Psoas muscle (tissue), 8 donors: ENCODE measurements around the gene LRRC28. TPM values are rescaled to one million over a fixed set of nuclear protein-coding genes. Genes with fewer than 3 reads are reported as not detected.
A peak's percentile ranks its signal among the peaks of the same experiment; 100 is the strongest.

Source experiments
- ATAC-seq, 4 donors: fragments of 200-7000 bp; cut with Tn5 transposase; one replicate each; pipeline ENCODE4 v1.9.1; 2020; ENCODE audit warnings: moderate library complexity in 3 of 4, mild to moderate bottlenecking in 2 of 4
- DNase-seq, 2 donors: peaks; one replicate each; pipeline ENCODE4 v3.0.0-alpha.2; 2020
- H3K27ac ChIP-seq: fragments of 200-600 bp; one replicate; pipeline ENCODE4 v1.8.0; 2022
- H3K27me3 ChIP-seq, 3 donors: fragments of 200-600 bp in 1 of 3; one replicate each; pipeline versions ENCODE4 v1.6.1 to v1.8.0; 2013 to 2022; ENCODE audit warnings: low read length in 2 of 3, mild to moderate bottlenecking in 2 of 3, moderate library complexity in 1 of 3; ENCODE audit not compliant: insufficient read depth in 3 of 3
- H3K36me3 ChIP-seq, 2 donors: fragments of 200-600 bp in 1 of 2; one replicate each; pipeline versions ENCODE4 v1.6.1 to v1.8.0; 2013 to 2022; ENCODE audit warnings: low read depth in 1 of 2, mild to moderate bottlenecking in 1 of 2, moderate library complexity in 1 of 2; ENCODE audit not compliant: insufficient read depth in 1 of 2
- H3K4me1 ChIP-seq: fragments of 200-600 bp; one replicate; pipeline ENCODE4 v1.8.0; 2022
- H3K4me3 ChIP-seq: fragments of 200-600 bp; one replicate; pipeline ENCODE4 v1.8.0; 2022; ENCODE audit warnings: mild to moderate bottlenecking
- H3K9me3 ChIP-seq: fragments of 200-600 bp; one replicate; pipeline ENCODE4 v1.8.0; 2022
- CTCF ChIP-seq: fragments of 200-600 bp; IDR thresholded peaks from one replicate; pipeline ENCODE4 v1.8.0; 2022; ENCODE audit warnings: antibody characterized with exemption
- WGBS, 3 donors: extraction: QIAGEN DNeasy Blood & Tissue Kit; methylation state at CpG; one replicate each; pipeline versions ENCODE4 v1.1.6 to v1.1.7; 2013; 5-methylcytosine and 5-hydroxymethylcytosine counted together
- intact Hi-C, 2 donors: fragments of 100-400 bp; cut with DNase I; formaldehyde crosslinking; loops; one replicate each; pipeline versions ENCODE4 v1.11.0 to v1.14.2; 2022
- polyA plus RNA-seq, 3 donors: library from polyadenylated mRNA; stranded (reverse); fragments of 200-250 nt; gene quantifications; one replicate each; pipeline ENCODE4 v1.2.3, GENCODE V29; 2013
- total RNA-seq, 4 donors: library from RNA; stranded (reverse); fragmentation: NEBNext Ultra II Directional in 2 of 4; extraction: Animal tissue kit (Norgen Biotek cat#: 25700) in 2 of 4; gene quantifications; one replicate each; pipeline versions ENCODE4 v1.2.1 to v1.2.4, GENCODE V29; 2021 to 2023
- donor health status: healthy with polysubstance abuse.
- donor health status: DM: no; HTN: no; CAD: no; lungs with moderate emphysema.
- donor health status: Bipolar disorder and iron deficiency.
- donor health status: healthy.
- donor health status: DM: yes; HTN: yes; CAD: no.
- donor health status: DM: no; HTN: no; CAD: no.
- donor health status: DM: no; HTN: no; CAD: no.
- donor health status: DM: yes; HTN: yes; CAD: no.

The LRRC28 gene
- total and polyA plus RNA-seq, 7 donors: 8.4 to 31.2 (median 21.0) TPM

GRCh38 chr15:99425657-99426301 is 174.5 kb downstream of the LRRC28 start:
- ATAC-seq: peak; percentile 29 to 59 (median 54)

GRCh38 chr15:99426431-99427105 is 175.3 kb downstream of the LRRC28 start:
- intact Hi-C loops: no loop called here
- no peaks in the 10 kb centered on the region for H3K27me3 ChIP-seq
- no peaks in the 10 kb centered on the region for H3K36me3 ChIP-seq
- ATAC-seq (no peak), DNase-seq (peak in 1 of 2 donors; percentile 41)
- TF ChIP-seq CTCF: no peak
- 87 to 90% (median 88%) methylated on average over 26 of the region's 26 CpGs for WGBS, 3 donors
- no peaks in the 10 kb centered on the region for H3K9me3 ChIP-seq
- peaks cover 18% of the 10 kb centered on the region for H3K4me1 ChIP-seq
- no peak overlapping the region for H3K4me3 ChIP-seq
- peak overlapping the region; percentile 76 for H3K27ac ChIP-seq

More at GRCh38 chr15:99425657-99426301, 174.5 kb downstream of the LRRC28 start:
- Histone ChIP-seq H3K27ac (peak overlapping the region; percentile 76), H3K27me3 (no peaks in the 10 kb centered on the region), H3K4me3 (no peak overlapping the region), H3K9me3 (no peaks in the 10 kb centered on the region), H3K4me1 (peaks cover 18% of the 10 kb centered on the region), H3K36me3 (no peaks in the 10 kb centered on the region)
- no peak for TF ChIP-seq CTCF
- 55 to 63% (median 57%) methylated on average over 18 to 19 of the region's 19 CpGs for WGBS, 3 donors
- DNase-seq: peak in 1 of 2 donors; percentile 58
- intact Hi-C loops: no loop called here

- H3K4me1 ChIP-seq: peaks cover 18% of the 10 kb centered on the region
- H3K27me3 ChIP-seq: no peaks in the 10 kb centered on the region
- H3K36me3 ChIP-seq: no peaks in the 10 kb centered on the region
- 88 to 91% (median 90%) methylated on average over 8 of the region's 8 CpGs for WGBS, 3 donors
- H3K4me3 ChIP-seq: no peak overlapping the region
- TF ChIP-seq CTCF: no peak
- no peaks in the 10 kb centered on the region for H3K9me3 ChIP-seq
- intact Hi-C loops: no loop called here
- no peak overlapping the region for H3K27ac ChIP-seq
- ATAC-seq (no peak), DNase-seq (peak in 1 of 2 donors; percentile 7)
Measured at GRCh38 chr15:99427210-99427609, 175.9 kb downstream of the LRRC28 start.

GRCh38 chr15:99427668-99428361 is 176.5 kb downstream of the LRRC28 start:
- 93 to 94% (median 93%) methylated on average over 22 of the region's 22 CpGs for WGBS, 3 donors
- TF ChIP-seq CTCF: no peak
- Histone ChIP-seq H3K4me3 (no peak overlapping the region), H3K36me3 (no peaks in the 10 kb centered on the region), H3K27ac (no peak overlapping the region), H3K4me1 (peaks cover 18% of the 10 kb centered on the region), H3K27me3 (no peaks in the 10 kb centered on the region), H3K9me3 (no peaks in the 10 kb centered on the region)
- DNase-seq: peak in 1 of 2 donors; percentile 26
- intact Hi-C loops: no loop called here
- no peak for ATAC-seq
